HT1080 (cell line): ENCODE data around the gene ASNS. TPM values are rescaled to one million over a fixed set of nuclear protein-coding genes. Genes with fewer than 3 reads are reported as not detected.
"Not testable (repeated sequence)": the region's sequence is repeated elsewhere in the genome, so short reads cannot be mapped to it uniquely, and the experiment has no call there.

Experiments used
- DNase-seq: peaks from one replicate; pipeline ENCODE4 v3.0.0-alpha.2; 2015; ENCODE audit warnings: low read depth
- polyA plus RNA-seq, 2 experiments: library from polyadenylated mRNA; depleted of rRNA; stranded (reverse); fragments of >200 nt; gene quantifications; 2 replicates each; pipeline ENCODE4 v1.2.3, GENCODE V29; 2015
- total RNA-seq: library from RNA; depleted of rRNA; stranded (reverse); fragments of >200 nt; shearing (Covaris generic); gene quantifications from 2 replicates; pipeline ENCODE4 v1.2.3, GENCODE V29; 2014; rRNA removed

The ASNS gene, protein sequence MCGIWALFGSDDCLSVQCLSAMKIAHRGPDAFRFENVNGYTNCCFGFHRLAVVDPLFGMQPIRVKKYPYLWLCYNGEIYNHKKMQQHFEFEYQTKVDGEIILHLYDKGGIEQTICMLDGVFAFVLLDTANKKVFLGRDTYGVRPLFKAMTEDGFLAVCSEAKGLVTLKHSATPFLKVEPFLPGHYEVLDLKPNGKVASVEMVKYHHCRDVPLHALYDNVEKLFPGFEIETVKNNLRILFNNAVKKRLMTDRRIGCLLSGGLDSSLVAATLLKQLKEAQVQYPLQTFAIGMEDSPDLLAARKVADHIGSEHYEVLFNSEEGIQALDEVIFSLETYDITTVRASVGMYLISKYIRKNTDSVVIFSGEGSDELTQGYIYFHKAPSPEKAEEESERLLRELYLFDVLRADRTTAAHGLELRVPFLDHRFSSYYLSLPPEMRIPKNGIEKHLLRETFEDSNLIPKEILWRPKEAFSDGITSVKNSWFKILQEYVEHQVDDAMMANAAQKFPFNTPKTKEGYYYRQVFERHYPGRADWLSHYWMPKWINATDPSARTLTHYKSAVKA
- total RNA-seq: 54.8 and 62.6 TPM in 2 replicates
- polyA plus RNA-seq (2015; cell fraction: cytosol; rRNA removed): 264 and 301 TPM in 2 replicates
- 723 and 733 TPM in 2 replicates for polyA plus RNA-seq (2015; cell fraction: nucleus; rRNA removed)

DNA sequence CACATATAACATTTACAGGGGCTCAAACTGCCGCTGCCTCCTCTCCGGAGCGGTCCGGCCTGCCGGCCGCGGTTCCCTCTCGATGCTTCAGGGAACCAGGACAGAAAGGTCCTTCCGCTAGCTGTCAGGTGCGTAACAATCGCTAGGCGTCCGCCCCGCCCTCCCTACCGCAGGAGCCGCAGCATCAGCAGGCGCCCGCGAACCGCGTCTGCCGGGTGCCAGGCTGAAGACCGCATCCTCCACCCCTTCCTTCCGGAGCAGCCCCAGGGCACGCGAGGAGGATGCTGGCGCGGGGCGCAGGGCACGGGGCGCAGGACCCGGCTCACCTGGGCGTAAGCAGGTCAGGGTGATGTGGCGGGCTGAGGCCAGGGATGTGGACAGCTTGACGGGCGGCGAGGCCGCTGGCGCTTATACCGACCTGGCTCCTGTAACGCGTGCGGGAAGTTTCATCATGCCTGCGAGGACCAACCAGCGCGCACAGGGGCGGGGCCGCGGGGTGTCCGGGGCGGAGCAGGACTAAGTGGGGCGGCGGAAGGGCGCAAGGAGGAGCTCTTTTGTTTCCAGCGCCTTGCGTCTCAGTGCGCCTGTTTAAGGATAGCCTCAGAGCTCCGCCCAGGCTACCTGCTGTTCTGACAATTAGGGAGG, at the start of gene ASNS:
Gene ASNS, minus strand, starts transcription at position 384 of the 645 bp plus-strand sequence. CDS start 3,252 bp downstream, outside the sequence.
- DNase-seq: peak; percentile 87

DNA sequence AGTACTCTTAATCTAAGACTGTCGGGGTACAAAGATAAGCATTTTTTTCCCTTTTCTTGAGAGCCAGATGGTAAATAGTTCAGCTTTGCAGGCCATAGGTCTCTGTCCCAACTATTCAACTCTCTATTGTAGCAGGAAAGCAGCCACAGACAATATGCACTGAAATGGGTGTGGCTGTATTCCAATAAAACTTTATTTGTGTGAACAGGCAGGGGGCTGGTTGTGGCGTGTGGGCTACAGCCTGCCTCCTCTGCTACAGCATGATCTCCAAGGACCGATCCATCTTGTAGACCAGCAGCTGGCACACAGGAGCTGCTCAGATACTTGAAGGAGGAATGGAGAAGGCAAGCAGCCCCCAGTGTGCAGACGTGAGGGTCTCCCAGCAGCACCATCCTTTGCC, 49.0 kb upstream of the ASNS start:
- DNase-seq: not testable (repeated sequence)

DNA sequence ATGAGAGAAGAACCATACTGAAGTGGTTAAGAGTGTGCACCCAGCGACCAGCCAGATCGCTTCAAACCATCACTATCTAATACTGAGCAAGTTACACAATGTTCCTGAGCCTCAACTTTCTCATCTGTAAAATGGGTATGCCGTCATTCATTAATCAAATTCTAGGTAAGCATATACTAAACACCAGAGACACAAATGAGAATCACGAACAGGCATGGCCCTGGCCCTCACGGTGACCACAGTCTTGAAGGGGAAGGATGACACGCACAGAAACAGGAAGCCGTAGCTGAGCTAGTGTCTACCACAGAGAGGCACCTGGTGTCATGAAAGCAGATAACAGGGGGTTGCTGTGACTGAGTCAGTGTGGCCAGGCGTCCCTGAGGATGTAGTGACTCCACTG, 43.1 kb upstream of the ASNS start:
- not testable (repeated sequence) for DNase-seq

DNA sequence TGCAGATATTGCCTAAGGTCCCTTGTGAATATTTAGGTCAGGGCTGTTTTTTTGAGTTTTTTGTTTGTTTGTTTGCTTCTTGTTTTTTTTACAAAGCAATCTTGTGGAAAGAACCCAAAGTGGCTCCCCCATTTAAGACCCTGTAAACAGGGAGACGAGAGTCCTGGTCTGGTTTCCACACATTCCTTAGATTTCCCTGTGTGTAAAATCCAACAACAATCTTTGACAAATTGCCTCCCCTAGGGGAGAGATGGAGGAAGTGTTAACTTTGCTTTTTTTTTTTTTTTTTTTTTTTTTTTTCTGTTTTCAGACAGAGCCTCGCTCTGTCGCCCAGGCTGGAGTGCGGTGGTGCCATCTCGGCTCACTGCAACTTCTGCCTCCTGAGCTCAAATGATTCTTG, 40.1 kb upstream of the ASNS start:
- not testable (repeated sequence) for DNase-seq

DNA sequence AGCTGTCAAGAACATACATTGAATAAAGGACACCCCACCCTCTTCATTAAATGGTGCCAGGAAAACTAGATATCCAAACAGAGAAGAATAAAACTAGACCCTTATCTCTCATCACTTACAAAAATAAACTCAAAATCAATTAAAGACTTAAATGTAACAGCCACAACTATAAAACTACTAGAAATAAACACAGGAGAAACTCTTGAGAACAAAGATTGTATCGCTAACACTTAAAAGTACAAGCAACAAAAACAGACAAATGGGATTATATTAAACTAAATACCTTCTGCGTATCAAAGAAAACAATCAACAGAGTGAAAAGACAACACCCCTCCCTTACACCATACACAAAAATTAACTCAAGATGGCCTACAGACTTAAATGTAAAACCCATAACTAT, 24.7 kb upstream of the ASNS start:
- DNase-seq: not testable (repeated sequence)

DNA sequence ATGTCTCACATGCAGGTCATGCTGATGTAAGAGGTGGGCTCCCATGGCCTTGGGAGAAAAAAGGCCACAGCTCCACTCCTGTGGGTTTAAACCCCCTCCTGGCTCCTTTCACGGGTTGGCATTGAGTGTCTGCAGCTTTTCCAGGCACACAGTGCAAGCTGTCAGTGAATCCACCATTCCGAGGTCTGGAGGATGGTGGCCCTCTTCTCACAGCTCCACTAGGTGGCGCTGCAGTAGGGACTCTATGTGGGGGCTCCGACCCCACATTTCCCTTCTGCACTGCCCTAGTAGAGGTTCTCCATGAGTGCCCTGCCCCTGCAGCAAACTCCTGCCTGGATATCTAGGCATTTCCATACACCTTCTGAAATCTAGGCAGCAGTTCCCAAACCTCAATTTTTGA, 19.5 kb upstream of the ASNS start:
- not testable (repeated sequence) for DNase-seq

DNA sequence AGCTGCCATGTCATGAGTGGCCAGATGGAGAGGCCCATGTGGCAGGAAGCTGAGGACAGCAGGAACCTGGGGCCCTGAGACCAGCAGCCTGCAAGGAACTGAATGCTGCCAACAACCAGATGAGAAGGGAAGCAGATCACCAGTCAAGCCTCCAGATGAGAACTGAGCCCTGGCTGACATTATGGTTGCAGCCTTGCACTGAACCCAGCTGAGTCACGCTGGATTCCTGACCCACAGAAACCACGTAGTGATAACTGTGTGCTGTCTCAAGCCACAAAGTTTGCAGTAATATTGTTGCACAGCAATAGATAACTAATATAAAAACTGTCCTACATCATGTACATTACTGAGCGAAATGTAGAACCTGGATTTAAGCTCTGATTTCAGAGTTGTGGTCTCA, 7.3 kb upstream of the ASNS start:
- not testable (repeated sequence) for DNase-seq

DNA sequence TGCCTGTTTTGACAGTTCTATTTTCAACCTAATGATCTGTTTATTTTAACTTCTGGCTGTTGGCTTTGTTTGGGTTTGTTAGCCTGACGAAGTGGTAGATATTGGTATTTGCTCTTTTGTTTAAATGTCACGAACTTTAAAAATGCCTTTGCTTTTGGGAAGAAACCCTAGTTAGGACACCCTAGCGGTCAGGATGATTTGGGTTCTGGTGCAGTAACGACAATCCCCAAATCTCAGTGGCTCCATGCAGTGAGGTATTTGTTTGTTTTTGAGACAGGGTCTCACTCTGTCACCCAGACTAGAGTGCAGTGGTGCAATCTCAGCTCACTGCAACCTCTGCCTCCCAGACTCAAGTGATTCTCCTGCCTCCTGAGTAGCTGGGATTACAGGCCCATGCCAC, 2.7 kb upstream of the ASNS start:
- not testable (repeated sequence) for DNase-seq

DNA sequence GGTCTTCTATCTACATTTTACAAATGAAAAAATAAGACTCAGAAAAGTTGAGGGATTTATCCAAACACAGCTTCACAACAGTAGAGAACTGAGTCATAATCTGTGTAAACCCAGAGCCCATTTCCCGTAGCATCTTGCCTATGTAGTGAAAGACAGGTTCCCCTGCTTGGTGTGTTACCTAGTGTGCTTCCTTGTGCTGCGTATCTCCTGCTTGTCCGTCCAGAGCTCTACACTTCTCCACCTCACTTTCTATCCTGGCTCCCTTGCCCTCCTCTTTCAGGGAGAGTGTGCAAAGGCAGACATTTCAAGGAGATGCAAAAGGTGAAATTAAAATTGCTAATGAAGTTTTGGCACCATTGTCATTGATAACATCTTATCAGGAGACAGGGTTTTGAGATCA, 1.4 kb upstream of the ASNS start:
- no peak for DNase-seq

DNA sequence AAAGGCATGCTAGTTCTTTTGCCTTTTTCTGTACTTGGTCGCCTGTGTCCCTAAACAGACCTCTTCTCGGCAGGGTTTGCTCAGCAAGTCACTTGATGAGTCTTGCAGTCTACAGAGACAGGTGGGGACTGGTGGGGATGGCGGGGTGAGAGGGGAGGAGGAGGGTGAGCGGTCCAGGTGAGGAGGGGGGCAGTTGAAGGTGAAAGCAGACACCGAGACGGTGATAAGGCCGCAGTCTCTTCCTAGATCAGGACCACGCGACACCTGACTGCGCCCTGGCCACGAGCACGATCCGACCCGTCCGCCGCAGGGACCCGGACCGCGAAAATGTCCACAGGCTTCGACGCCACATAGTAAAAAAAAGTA, 566 bp downstream of the ASNS start:
- DNase-seq: no peak

DNA sequence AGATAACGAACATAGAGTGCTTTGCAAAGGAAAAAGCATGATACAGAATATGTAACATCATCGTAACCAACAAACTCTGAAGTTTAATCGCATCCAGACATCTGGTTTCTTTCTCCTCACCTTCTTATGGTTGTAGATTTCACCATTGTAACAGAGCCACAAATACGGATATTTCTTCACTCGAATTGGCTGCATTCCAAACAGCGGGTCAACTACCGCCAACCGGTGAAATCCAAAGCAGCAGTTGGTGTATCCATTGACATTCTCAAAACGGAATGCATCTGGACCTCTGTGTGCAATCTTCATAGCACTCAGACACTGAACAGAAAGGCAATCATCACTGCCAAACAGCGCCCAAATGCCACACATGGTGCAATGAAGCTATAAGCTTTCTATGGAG, 3.4 kb downstream of the ASNS start:
- no peak for DNase-seq

DNA sequence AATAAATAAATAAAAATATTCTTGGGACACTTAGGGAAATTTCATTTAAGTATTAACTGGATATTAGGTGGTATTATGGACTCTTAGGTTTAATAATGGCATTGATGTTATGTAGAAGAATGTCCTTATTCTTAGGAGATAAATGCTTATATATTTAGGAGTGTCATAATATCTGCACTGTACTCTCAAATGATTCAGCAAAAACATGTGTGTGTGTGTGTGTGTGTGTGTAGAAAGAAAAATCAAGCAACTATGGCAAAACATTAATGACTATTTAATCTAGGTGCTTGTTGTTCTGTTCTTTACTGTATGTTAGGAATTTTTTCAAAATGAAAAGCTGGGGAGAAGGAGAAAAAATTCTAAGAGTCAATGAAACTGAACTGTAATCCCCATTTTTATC, 3.9 kb downstream of the ASNS start:
- no peak for DNase-seq

DNA sequence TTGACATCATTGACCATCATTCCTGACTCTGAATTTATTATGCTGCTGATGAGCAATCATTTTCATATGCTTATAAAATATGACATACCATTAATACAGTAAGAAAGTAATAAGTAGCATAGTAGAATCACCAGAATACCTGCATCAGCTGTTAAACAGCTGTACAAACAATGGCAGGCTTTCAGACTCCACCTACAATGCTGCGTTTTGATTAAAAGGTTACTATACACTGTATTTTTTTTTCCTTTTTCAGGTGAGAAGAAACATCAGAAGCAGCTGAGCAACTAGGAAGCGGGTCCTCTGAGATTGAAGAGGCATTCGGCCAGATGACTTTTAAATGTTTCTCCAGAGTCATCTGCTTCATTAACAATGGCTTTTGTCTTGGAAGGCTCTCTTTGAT, 7.1 kb downstream of the ASNS start:
- no peak for DNase-seq

DNA sequence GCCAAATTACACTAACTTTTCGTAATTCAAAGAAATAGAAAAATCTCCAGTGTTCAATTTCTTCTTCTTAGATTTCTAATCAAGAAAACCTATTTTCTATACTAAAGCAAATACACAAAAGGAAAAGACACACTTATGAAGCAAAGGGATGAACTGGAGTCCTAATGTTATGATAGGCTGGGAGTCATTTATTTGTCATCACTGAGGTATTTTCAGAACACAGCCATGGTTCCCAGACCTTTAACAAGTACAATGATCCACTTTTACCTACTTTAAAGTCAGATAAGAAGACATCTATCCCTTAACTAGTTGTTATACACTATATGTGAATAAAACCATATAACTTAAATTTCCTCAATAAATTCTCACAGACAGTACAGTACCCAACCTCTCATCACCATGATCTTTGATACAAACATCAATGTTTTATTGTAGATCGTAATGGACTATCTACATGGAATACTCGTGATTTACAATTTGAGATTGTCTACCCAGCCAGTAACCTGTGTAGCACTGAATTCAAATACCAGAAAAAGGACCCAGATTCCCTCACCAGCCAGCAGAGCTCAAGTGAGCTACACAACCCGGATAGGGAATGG, 12.5 kb downstream of the ASNS start:
- no peak for DNase-seq

DNA sequence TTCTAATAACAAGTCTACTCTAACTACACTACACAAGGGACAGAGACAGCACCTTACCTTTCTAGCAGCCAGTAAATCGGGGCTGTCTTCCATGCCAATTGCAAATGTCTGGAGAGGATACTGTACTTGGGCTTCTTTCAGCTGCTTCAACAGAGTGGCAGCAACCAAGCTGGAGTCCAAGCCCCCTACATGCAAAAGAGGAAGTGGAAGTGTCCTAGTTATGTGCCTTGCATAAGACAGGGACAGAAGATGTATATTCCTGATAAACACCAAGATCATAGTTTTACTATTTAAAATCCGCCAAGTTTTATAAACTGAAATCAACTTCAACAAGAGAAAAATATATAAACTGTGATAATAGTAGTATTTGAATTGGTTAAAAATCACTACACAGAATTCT, 14.0 kb downstream of the ASNS start:
- DNase-seq: no peak

DNA sequence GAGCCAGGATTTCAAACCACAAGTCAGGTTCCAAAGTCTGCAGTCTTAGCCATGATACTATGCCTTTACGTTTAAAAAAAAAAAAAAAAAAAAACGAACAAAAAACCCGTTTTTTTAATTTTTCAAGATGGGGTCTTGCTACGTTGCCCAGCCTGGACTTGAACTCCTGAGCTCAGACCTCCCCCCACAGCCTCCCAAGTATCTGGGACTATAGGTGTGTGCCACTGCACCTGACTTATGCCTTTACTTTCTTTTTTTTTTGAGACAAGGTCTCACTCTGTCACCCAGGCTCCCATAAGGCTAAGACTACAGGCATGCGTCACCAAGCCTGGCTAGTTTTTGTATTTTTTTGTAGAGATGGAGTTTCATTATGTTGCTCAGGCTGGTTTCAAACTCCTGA, 14.7 kb downstream of the ASNS start:
- DNase-seq: no peak

DNA sequence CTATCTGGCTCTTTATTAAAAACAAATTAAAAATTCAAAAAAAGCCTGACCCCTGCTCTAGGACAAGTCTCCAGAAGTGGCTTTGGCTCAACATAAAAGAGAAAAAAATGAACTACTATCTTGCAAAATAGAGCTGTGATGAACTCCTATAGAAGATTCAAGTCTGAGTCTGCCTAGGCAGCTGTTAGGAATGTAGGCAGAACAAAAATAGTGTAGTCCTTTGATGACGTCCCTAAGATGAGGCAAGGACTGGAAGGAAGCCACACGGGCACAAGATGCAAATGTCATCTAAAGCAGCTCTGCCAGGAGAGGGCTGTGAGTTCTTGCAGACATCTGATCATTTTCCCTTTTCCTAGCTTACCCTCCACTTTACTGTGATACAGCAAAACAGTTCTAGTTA, 20.5 kb downstream of the ASNS start:
- DNase-seq: no peak

DNA sequence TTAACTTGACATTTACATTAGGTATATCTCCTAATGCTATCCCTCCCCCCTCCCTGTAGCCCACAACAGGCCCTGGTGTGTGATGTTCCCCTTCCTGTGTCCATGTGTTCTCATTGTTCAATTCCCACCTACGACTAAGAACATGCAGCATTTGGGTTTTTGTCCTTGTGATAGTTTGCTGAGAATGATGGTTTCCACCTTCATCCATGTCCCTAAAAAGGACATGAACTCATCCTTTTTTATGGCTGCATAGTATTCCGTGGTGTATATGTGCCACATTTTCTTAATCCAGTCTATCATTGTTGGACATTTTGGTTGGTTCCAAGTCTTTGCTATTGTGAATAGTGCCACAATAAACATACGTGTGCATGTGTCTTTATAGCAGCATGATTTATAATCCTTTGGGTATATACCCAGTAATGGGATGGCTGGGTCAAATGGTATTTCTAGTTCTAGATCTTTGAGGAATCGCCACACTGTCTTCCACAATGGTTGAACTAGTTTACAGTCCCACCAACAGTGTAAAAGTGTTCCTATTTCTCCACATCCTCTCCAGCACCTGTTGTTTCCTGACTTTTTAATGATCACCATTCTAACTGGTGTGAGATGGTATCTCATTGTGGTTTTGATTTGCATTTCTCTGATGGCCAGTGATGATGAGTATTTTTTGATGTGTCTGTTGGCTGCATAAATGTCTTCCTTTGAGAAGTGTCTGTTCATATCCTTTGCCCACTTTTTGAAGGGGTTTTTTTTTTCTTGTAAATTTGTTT, 21.8 kb downstream of the ASNS start:
- DNase-seq: not testable (repeated sequence)

DNA sequence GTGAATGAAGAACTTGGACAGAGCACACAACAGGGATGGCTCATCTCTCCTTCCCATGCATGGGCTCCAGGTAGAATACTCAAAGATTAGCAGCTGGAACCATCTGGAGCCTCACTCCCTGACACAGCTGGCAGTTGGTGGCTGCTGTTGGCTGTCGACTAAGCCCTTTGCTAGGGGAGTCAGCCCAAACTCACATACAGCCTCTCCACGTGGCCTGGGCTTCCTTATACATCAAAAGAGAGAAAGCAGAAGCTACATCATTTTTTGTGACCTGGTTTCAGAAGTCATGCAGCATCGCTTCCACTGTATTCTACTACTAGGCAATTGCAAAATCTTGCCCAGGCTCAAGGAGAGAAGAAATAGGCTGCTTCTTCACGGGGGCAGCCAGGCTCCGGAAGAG, 24.4 kb downstream of the ASNS start:
- DNase-seq: no peak

DNA sequence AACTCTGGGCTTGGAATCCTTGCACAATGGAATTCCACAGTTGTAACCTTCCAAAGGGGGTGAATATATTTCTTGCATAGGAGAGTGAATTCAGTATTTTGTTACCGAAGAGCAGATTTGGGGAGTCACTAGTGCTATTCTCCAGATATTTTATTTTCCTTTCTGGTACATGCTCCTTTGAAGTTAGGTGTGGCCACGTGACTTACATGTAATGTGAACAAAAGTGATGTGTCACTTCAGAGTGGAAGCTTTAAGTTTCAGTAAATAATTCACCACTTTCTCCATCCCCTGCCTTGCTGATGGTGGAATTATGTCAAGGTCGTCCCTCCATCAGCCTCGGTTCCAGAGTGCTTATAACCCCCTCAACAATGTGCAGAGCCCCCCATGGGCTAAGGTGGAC, 25.3 kb downstream of the ASNS start:
- no peak for DNase-seq

DNA sequence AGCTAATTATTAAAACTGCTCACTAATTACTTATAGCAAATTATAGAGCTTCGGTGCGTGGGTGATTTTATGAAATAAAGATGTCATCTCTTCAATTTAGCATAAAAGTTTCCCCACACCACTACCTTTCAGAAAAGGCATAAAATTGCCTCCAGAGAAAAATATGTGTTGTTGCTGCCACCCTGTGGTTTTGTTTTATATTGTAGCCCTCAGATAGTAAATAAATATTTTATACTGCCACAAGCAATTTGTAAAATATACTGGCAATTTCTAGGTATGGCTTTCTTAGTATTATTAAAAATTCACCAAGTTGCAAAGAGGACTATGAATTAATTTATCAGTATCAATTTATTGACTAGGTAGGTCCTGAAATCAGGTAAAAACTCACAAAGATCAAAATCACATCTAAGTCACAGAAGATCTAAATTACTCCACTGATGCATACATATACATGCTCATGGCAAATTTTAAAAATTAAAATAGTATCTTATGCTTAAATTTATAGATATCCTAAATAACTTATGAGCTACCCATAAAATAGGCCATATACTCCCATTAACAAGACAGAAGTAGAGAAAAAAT, 26.5 kb downstream of the ASNS start:
- DNase-seq: peak; percentile 23
